Measurements from ENCODE around the gene LRRC36. TPM values are rescaled to one million over a fixed set of nuclear protein-coding genes. Genes with fewer than 3 reads are reported as not detected.

LRRC36 gene
- total RNA-seq, 1 experiment from 2014 or later = not detected

GRCh38 chr16:67390816-67391423 lies 64.3 kb downstream of the LRRC36 start:
- CTCF ChIA-PET = no interaction called here
- Histone ChIP-seq H4K20me1 (ENCODE audit: insufficient read depth) (no peaks in the 10 kb centered on the region), H3K9me2 (ENCODE audit: insufficient read depth) (no peaks in the 10 kb centered on the region), H3K4me2 (ENCODE audit: low read length) (no peak overlapping the region), H2AFZ (ENCODE audit: low read depth, low read length, poor library complexity, severe bottlenecking) (no peak overlapping the region), H3K27me3 (ENCODE audit: insufficient read depth, low read length) (no peaks in the 10 kb centered on the region), H3K9me3 (ENCODE audit: control insufficient read depth in 1 of 2, insufficient read depth in 1 of 2, low read depth in 1 of 2, low read length in 2 of 2) (no peaks in the 10 kb centered on the region), H3K9ac (ENCODE audit: low read length) (no peak overlapping the region), H3K79me2 (ENCODE audit: insufficient read depth, low read length) (no peaks in the 10 kb centered on the region), H3K4me1 (ENCODE audit: control insufficient read depth in 1 of 2, insufficient read depth in 2 of 2, low read length in 2 of 2) (peaks cover 4 to 7% of the 10 kb centered on the region in 2 experiments), H3K27ac (ENCODE audit: low read depth, low read length) (no peak overlapping the region), H3K4me3 (replicated peaks in 1 of 2; ENCODE audit: low read depth in 1 of 2, low read length in 2 of 2) (no peak overlapping the region), H3K36me3 (ENCODE audit: control insufficient read depth in 1 of 2, insufficient read depth in 2 of 2, low read length in 2 of 2) (no peaks in the 10 kb centered on the region)
- POLR2A ChIA-PET = no interaction called here
- no TSS peak for BruUV-seq (replicated peaks)
- TF ChIP-seq TCF7L2 (IDR thresholded peaks at IDR 0.05; ENCODE audit: borderline replicate concordance, extremely low read depth, insufficient read depth, insufficient read length) (no peak), RAD21 (IDR thresholded peaks at IDR 0.05; ENCODE audit: low read depth) (no peak), SRF (IDR thresholded peaks at IDR 0.05; ENCODE audit: low read depth) (no peak)
- intact Hi-C loops (cut with micrococcal nuclease) = no loop called here
- RAD21 ChIA-PET (ENCODE audit: low non-redundant PET in 1 of 2, low total read pairs in 2 of 2, uncharacterized antibody in 2 of 2, unreplicated experiment in 2 of 2) = no interaction called here
- DNase-seq (ENCODE audit: low read depth, low spot score) = no peak
- no peak for ATAC-seq

GRCh38 chr16:67391424-67392300 lies 65.0 kb downstream of the LRRC36 start:
- Histone ChIP-seq H3K4me3 (replicated peaks in 1 of 2; ENCODE audit: low read depth in 1 of 2, low read length in 2 of 2) (no peak overlapping the region), H3K4me1 (ENCODE audit: control insufficient read depth in 1 of 2, insufficient read depth in 2 of 2, low read length in 2 of 2) (peaks cover 10 to 14% of the 10 kb centered on the region in 2 experiments), H3K9ac (ENCODE audit: low read length) (no peak overlapping the region), H2AFZ (ENCODE audit: low read depth, low read length, poor library complexity, severe bottlenecking) (no peak overlapping the region), H3K9me2 (ENCODE audit: insufficient read depth) (no peaks in the 10 kb centered on the region), H3K9me3 (ENCODE audit: control insufficient read depth in 1 of 2, insufficient read depth in 1 of 2, low read depth in 1 of 2, low read length in 2 of 2) (no peaks in the 10 kb centered on the region), H3K36me3 (ENCODE audit: control insufficient read depth in 1 of 2, insufficient read depth in 2 of 2, low read length in 2 of 2) (no peaks in the 10 kb centered on the region), H3K27ac (ENCODE audit: low read depth, low read length) (no peak overlapping the region), H4K20me1 (ENCODE audit: insufficient read depth) (no peaks in the 10 kb centered on the region), H3K27me3 (ENCODE audit: insufficient read depth, low read length) (no peaks in the 10 kb centered on the region), H3K4me2 (ENCODE audit: low read length) (no peak overlapping the region), H3K79me2 (ENCODE audit: insufficient read depth, low read length) (no peaks in the 10 kb centered on the region)
- DNase-seq (ENCODE audit: low read depth, low spot score) = no peak
- TF ChIP-seq CEBPB (IDR thresholded peaks at IDR 0.05; ENCODE audit: low read depth) (no peak), CTCF (IDR thresholded peaks at IDR 0.05 in 2 of 3, conservative IDR thresholded peaks at IDR 0.05 in 1 of 3; ENCODE audit: borderline replicate concordance in 1 of 3, insufficient read depth in 1 of 3, low read depth in 2 of 3, low read length in 2 of 3) (no peak), YY1 (IDR thresholded peaks at IDR 0.05; ENCODE audit: extremely low read depth, insufficient replicate concordance, low read depth, low read length) (no peak), ELF1 (IDR thresholded peaks at IDR 0.05; ENCODE audit: borderline replicate concordance, low read depth) (no peak), POLR2A (IDR thresholded peaks at IDR 0.05; ENCODE audit: borderline replicate concordance, extremely low read depth, insufficient read depth, insufficient read length) (no peak), ZBTB33 (IDR thresholded peaks at IDR 0.05; ENCODE audit: extremely low read depth, insufficient replicate concordance, low read length) (no peak), SIN3A (IDR thresholded peaks at IDR 0.05; ENCODE audit: low read depth) (no peak), CBX3 (IDR thresholded peaks at IDR 0.05; ENCODE audit: low read depth) (no peak), ZFX (IDR thresholded peaks at IDR 0.05) (no peak), SRF (IDR thresholded peaks at IDR 0.05; ENCODE audit: low read depth) (no peak)
- no peak for ATAC-seq
- no TSS peak for BruUV-seq (replicated peaks)
- ChIA-PET CTCF (no interaction called here), RAD21 (ENCODE audit: low non-redundant PET in 1 of 2, low total read pairs in 2 of 2, uncharacterized antibody in 2 of 2, unreplicated experiment in 2 of 2) (no interaction called here), POLR2A (no interaction called here)
- intact Hi-C loops (cut with micrococcal nuclease) = no loop called here
